Activated CD4-positive, CD25-positive, alpha-beta regulatory T cell treated with anti-CD3 and anti-CD28 coated beads, Interleukin-2, amount 50 U/mL, for 16 hours (primary cell): ENCODE measurements around the gene MEPE.

Experiments used
- DNase-seq: peaks from one replicate; pipeline ENCODE4 v3.0.0-alpha.2; 2020; ENCODE audit warnings: low read depth, low spot score

Gene MEPE

GRCh38 chr4:87840149-87840548, 7.4 kb downstream of the MEPE start:
- DNase-seq = no peak

- DNase-seq = no peak
Observed at GRCh38 chr4:87843936-87844335, 11.2 kb downstream of the MEPE start.

- no peak for DNase-seq
Observed at GRCh38 chr4:87844452-87844851, 11.7 kb downstream of the MEPE start.

GRCh38 chr4:87846226-87846625, 13.5 kb downstream of the MEPE start:
- no peak for DNase-seq

- DNase-seq = no peak
Observed at GRCh38 chr4:87848622-87849351, 16.0 kb downstream of the MEPE start.

GRCh38 chr4:87849612-87850011, 16.8 kb downstream of the MEPE start:
- DNase-seq = no peak

- DNase-seq = no peak
Observed at GRCh38 chr4:87851332-87851731, 18.6 kb downstream of the MEPE start.

- DNase-seq = no peak
Observed at GRCh38 chr4:87851953-87852352, 19.2 kb downstream of the MEPE start.

- no peak for DNase-seq
Observed at GRCh38 chr4:87853108-87853507, 20.3 kb downstream of the MEPE start.

- no peak for DNase-seq
Observed at GRCh38 chr4:87853891-87854290, 21.1 kb downstream of the MEPE start.

- no peak for DNase-seq
Observed at GRCh38 chr4:87855559-87855958, 22.8 kb downstream of the MEPE start.

- DNase-seq = no peak
Observed at GRCh38 chr4:87856816-87857215, 24.0 kb downstream of the MEPE start.

- no peak for DNase-seq
Observed at GRCh38 chr4:87857789-87858188, 25.0 kb downstream of the MEPE start.

- DNase-seq = no peak
Observed at GRCh38 chr4:87862236-87862635, 29.5 kb downstream of the MEPE start.

GRCh38 chr4:87863486-87863885, 30.7 kb downstream of the MEPE start:
- no peak for DNase-seq

- no peak for DNase-seq
Observed at GRCh38 chr4:87864321-87864720, 31.6 kb downstream of the MEPE start.

- no peak for DNase-seq
Observed at GRCh38 chr4:87865288-87865687, 32.5 kb downstream of the MEPE start.

- DNase-seq = no peak
Observed at GRCh38 chr4:87865960-87866598, 33.3 kb downstream of the MEPE start.

GRCh38 chr4:87868522-87868921, 35.8 kb downstream of the MEPE start:
- DNase-seq = no peak

- no peak for DNase-seq
Observed at GRCh38 chr4:87872028-87872427, 39.3 kb downstream of the MEPE start.

- no peak for DNase-seq
Observed at GRCh38 chr4:87875191-87875590, 42.4 kb downstream of the MEPE start.

GRCh38 chr4:87880106-87880505, 47.3 kb downstream of the MEPE start:
- no peak for DNase-seq

GRCh38 chr4:87881115-87881514, 48.3 kb downstream of the MEPE start:
- DNase-seq = no peak

- no peak for DNase-seq
Observed at GRCh38 chr4:87882321-87882720, 49.6 kb downstream of the MEPE start.
